Dermis blood vessel endothelial cell (primary cell): ENCODE data around the gene DHX35. TPM values are rescaled to one million over a fixed set of nuclear protein-coding genes. Genes with fewer than 3 reads are reported as not detected.

Experiments
- DNase-seq: peaks from one replicate; pipeline ENCODE4 v3.0.0; 2010
- total RNA-seq: library from RNA; depleted of rRNA; stranded (reverse); fragments of >200 nt; gene quantifications from 2 replicates; pipeline ENCODE4 v1.2.3, GENCODE V29; 2014

Gene DHX35, protein sequence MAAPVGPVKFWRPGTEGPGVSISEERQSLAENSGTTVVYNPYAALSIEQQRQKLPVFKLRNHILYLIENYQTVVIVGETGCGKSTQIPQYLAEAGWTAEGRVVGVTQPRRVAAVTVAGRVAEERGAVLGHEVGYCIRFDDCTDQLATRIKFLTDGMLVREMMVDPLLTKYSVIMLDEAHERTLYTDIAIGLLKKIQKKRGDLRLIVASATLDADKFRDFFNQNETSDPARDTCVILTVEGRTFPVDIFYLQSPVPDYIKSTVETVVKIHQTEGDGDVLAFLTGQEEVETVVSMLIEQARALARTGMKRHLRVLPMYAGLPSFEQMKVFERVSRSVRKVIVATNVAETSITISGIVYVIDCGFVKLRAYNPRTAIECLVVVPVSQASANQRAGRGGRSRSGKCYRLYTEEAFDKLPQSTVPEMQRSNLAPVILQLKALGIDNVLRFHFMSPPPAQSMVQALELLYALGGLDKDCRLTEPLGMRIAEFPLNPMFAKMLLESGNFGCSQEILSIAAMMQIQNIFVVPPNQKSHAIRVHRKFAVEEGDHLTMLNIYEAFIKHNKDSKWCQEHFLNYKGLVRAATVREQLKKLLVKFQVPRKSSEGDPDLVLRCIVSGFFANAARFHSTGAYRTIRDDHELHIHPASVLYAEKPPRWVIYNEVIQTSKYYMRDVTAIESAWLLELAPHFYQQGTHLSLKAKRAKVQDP
- total RNA-seq: 12.9 and 13.3 TPM in 2 replicates

GRCh38 chr20:38962044-38962927, at the start of gene DHX35:
Gene DHX35 (plus strand): TSS chr20:38962344. CDS start chr20:38962368, 24 bp downstream.
- DNase-seq: peak; percentile 98

DNA sequence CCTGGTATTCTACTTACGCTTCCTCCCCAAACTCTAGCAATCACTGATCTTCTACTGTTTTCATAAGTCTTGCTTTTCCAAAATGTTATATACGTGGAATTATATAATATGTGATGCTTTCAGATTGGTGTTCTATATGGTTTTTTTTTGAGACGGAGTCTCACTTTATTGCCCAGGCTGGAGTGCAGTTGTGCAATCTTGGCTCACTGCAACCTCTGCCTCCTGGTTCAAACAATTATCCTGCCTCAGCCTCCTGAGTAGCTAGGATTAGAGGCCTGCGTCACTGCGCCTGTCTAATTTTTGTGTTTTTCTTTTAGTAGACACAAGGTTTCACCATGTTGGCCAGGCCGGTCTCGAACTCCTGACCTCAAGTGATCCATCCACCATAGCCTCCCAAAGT, 46.8 kb upstream of the DHX35 start:
- DNase-seq: no peak

- no peak for DNase-seq
Observed at GRCh38 chr20:38917657-38918056, 44.5 kb upstream of the DHX35 start.

DNA sequence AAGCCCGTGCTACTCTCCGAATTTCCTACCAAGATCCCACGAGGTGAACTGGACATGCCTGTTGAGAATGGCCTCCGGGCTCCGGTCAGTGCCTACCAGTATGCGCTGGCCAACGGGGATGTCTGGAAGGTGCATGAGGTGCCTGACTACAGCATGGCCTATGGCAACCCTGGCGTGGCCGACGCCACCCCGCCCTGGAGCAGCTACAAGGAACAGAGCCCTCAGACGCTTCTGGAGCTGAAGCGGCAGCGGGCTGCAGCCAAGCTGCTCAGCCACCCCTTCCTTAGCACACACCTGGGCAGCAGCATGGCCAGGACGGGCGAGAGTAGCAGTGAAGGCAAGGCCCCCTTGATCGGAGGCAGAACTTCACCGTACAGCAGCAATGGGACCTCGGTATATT, 44.0 kb upstream of the DHX35 start:
- DNase-seq: no peak

- no peak for DNase-seq
Observed at GRCh38 chr20:38919683-38920082, 42.5 kb upstream of the DHX35 start.

DNA sequence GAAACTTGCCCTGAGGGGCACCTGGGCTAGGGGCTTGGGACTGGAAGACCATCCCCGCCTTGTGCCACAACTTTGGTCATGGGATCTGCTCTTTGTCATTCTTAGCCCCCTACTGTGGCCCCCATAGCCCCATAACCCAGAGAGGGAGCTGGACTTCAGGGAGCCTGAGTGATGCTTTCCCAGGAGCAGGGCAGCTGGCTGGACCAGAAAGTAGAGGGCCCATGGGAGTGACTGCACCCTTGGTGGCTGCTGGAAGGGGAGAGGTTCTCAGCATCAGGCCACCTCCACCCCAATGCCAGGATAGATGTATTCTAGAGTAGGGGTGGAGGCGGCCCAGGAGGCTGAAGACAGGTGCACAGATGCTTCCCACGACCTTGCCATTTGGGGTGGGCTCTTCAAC, 41.7 kb upstream of the DHX35 start:
- no peak for DNase-seq

DNA sequence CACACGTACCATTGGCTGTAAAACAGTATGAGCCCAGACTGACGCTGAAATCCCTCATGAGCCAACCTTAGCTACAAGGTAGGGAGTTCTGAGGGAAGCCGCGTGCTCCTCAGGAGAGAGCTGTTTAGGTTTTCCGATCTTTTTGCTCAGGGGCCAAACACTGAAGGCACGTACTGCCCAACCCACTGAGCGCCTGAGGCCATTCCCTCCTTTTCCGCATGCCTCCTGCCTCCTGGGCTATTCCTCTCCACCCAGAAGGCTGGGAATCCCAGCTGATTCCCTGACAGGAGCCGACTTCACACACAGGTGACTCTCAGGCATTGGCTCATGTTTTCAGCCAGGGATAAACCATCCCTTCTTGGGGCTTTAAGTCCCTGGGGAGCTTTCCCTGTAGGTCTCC, 41.3 kb upstream of the DHX35 start:
- DNase-seq: no peak

DNA sequence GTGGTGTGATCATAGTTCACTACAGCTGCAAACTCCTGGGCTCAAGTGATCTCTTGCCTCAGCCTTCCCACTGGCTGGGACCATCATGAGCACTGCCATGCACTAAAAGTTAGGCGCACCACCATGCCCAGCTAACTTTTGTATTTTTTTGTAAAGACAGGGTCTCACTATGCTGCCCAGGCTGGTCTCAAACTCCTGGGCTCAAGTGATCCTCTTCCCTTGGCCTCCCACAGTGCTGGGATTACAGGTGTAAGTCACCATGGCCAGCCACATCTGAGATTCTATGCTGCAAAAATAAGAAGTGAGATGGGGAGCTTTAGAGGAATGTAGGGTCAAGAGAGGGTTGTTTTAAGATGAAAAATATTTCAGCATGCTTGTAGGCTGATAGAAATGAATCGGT, 37.4 kb upstream of the DHX35 start:
- no peak for DNase-seq

GRCh38 chr20:38926142-38926933, 35.8 kb upstream of the DHX35 start, which contains the start of gene FAM83D:
Gene FAM83D (plus strand): TSS chr20:38926417. CDS start chr20:38926443, 26 bp downstream.
- peak; percentile 99 for DNase-seq

DNA sequence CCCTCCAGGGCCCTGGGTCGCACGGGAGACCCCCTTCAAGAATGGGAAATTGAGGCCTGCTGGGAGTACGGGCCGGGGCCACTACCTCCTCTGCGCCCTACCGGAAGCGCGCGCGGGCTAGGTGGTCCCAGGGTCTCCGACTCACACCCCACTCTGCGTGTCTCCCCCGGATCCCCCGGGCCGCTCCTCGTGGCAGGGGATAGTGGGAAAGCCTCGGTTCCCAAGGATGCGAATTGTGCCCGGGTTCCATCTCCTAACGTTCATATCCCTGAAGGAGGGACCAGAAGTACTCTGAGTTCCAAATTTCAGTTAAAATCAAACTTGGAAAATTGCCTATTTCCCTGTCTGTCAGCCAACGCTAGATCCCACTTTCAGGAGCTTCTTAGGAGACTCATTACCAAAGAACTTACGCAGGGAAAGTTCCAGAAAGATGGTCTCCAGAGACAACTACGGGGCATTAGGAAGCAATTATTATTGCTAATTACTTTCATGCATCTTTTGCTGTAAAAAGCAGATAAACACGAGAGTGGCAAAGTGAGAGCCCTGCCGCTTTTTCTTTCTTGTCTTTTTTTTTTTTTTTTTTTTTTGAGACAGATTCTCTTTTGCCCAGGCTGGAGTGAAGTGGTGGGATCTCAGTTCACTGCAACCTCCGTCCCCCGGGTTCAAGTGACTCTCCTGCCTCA, 35.1 kb upstream of the DHX35 start:
- DNase-seq: no peak

GRCh38 chr20:38927902-38928578, 34.1 kb upstream of the DHX35 start:
- DNase-seq: no peak

DNA sequence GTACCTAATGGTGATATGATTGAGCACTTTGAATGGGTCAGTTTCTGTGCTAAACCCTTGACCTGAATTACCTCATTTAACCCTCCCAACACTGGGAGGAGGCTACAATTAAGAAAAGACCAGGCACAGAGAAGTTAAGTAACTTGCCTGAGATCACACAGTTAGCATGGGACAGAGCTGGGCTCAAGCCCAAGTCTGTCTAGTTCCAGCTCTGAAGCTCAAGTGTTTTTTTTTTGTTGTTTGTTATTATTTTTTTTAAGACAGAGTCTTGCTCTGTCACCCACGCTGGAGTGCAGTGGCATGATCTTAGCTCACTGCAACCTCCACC, 31.9 kb upstream of the DHX35 start:
- DNase-seq: no peak

- DNase-seq: no peak
Observed at GRCh38 chr20:38931984-38932383, 30.2 kb upstream of the DHX35 start.

- DNase-seq: peak; percentile 56
Observed at GRCh38 chr20:38932457-38933120, 29.6 kb upstream of the DHX35 start.

DNA sequence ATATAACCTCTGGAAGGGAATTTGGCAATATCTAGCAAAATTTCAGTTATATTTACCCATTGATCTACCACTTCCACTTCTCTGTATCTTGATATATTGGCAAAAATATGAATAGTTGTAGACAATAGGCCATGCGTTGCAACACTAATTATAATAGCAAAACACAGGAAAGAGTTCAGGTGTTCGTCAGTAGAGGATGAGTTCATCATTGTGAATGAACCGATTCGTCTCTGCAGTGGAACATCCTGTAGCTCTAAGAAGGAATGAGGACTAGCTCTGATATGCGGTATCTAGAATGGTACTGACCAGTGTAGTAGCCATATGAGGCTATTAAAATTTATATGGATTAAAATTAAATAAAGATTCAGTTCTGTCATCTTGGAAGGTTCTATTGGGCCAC, 27.6 kb upstream of the DHX35 start:
- DNase-seq: no peak

- DNase-seq: peak; percentile 50
Observed at GRCh38 chr20:38935285-38935684, 26.9 kb upstream of the DHX35 start.

GRCh38 chr20:38935967-38936407, 26.2 kb upstream of the DHX35 start:
- peak; percentile 37 for DNase-seq

GRCh38 chr20:38937000-38937399, 25.1 kb upstream of the DHX35 start:
- DNase-seq: no peak

- DNase-seq: no peak
Observed at GRCh38 chr20:38937978-38938473, 24.1 kb upstream of the DHX35 start.

- peak; percentile 56 for DNase-seq
Observed at GRCh38 chr20:38939686-38940085, 22.5 kb upstream of the DHX35 start.
